GM21619 (cell line): ENCODE measurements around the gene CFC1.
"Not testable (repeated sequence)": the region's sequence is repeated elsewhere in the genome, so short reads cannot be mapped to it uniquely, and the experiment has no call there.

ENCODE experiments used
- ATAC-seq: cut with Tn5 transposase; IDR thresholded peaks from one replicate; pipeline ENCODE4 v1.9.1; 2021; ENCODE audit not compliant: unreplicated experiment

The CFC1 gene

GRCh38 chr2:130584726-130585125 lies 14.6 kb downstream of the CFC1 start:
- ATAC-seq, result not testable (repeated sequence)

GRCh38 chr2:130583582-130583981 lies 15.8 kb downstream of the CFC1 start:
- not testable (repeated sequence) for ATAC-seq

GRCh38 chr2:130582970-130583369 lies 16.4 kb downstream of the CFC1 start:
- ATAC-seq, result not testable (repeated sequence)

- ATAC-seq, result not testable (repeated sequence)
Observed at GRCh38 chr2:130581491-130581890, 17.9 kb downstream of the CFC1 start.

GRCh38 chr2:130579121-130579520 lies 20.3 kb downstream of the CFC1 start:
- not testable (repeated sequence) for ATAC-seq

DNA sequence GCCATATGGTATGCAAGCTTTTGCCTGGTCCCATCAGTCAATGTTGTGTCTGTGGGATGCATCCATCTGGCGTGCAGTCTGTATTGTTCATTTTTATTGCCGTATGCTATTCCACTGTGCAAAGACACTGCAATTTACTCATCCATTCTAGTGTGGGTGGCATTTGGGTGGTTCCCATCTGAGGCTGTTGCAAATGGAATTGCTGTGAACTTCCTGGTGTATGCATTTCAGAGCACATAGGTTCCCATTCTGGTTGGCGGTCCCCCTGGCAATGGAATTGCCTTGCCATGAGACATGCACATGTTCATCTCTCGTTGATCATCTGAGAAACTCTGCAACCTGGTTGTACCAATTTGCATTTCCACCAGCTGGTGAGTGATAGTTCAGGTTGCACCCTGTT lies 21.8 kb downstream of the CFC1 start:
- ATAC-seq, result not testable (repeated sequence)

DNA sequence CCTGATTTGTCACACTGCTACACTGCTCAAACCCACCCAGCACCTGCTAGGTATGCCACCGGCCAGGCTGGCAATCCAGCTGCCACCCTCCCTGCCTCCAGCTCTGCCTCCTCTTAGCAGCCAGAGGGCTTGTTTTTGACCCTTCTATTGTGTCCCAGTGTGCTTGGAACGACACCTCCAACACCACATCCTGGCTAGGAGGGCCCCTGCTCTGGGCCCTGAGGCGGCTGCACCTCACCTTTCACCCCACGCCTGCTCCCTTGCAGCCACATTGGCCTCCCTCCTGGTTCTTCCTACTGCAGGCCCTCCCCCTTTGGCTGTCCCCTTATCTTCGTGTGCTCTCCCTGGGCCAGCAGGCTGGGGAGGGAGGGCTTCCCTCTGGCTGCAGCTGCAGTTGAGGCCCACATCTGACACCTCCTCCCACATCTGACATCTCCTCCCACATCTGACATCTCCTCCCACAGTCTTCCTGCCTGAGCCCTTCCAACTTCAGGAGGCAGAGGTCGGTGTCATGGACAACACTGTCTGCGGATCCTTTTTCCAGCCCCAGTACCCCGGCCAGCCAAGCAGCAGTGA lies 23.1 kb downstream of the CFC1 start:
- not testable (repeated sequence) for ATAC-seq

- ATAC-seq, result not testable (repeated sequence)
Observed at GRCh38 chr2:130574230-130574629, 25.1 kb downstream of the CFC1 start.

DNA sequence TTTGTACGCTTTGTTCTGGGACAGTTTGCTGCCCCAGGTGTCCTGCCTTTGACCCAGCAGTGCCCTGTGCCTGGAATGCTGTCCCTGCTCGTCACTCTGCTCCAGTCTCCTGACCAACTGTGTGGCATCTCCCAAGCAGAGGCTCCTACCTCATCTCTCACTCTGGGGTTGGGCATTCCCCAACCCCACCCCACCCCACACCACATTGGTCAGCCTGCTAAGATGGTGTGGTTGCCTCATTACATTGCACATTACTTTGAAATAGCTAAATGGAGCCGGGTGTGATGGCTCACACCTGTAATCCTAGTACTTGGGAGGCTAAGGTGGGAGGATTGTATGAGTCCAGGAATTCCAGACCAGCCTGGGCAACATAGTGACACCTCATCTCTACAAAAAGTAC lies 27.4 kb downstream of the CFC1 start:
- not testable (repeated sequence) for ATAC-seq

GRCh38 chr2:130566165-130566564 lies 33.2 kb downstream of the CFC1 start:
- ATAC-seq, result not testable (repeated sequence)

GRCh38 chr2:130556441-130556840 lies 42.9 kb downstream of the CFC1 start:
- ATAC-seq, result not testable (repeated sequence)

GRCh38 chr2:130554178-130554577 lies 45.2 kb downstream of the CFC1 start:
- ATAC-seq, result not testable (repeated sequence)

DNA sequence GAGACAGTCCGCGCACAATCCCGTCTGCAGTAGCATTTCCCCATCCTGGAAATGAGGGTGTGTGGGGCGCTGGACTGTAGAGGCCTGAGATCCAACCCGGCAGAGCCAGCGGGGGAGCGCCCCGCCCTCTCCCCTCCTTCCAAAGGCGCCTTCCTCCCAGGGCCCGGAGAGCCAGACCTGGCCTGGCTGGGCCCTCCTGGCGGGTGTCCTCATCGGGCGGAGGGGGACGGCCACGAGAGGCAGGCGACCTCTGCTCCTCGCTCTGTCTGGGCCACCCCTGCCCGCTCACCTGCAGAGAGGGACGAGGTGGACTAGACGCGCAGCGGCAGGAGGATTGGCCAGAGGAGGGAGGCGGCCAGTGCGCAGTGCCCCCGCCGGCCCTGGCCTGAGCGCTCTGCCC lies 49.9 kb downstream of the CFC1 start:
- not testable (repeated sequence) for ATAC-seq

DNA sequence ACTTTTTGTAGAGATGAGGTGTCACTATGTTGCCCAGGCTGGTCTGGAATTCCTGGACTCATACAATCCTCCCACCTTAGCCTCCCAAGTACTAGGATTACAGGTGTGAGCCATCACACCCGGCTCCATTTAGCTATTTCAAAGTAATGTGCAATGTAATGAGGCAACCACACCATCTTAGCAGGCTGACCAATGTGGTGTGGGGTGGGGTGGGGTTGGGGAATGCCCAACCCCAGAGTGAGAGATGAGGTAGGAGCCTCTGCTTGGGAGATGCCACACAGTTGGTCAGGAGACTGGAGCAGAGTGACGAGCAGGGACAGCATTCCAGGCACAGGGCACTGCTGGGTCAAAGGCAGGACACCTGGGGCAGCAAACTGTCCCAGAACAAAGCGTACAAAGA lies 51.0 kb downstream of the CFC1 start:
- ATAC-seq, result not testable (repeated sequence)

- not testable (repeated sequence) for ATAC-seq
Observed at GRCh38 chr2:130544978-130545377, 54.4 kb downstream of the CFC1 start.

- not testable (repeated sequence) for ATAC-seq
Observed at GRCh38 chr2:130543785-130544528, 55.4 kb downstream of the CFC1 start.

DNA sequence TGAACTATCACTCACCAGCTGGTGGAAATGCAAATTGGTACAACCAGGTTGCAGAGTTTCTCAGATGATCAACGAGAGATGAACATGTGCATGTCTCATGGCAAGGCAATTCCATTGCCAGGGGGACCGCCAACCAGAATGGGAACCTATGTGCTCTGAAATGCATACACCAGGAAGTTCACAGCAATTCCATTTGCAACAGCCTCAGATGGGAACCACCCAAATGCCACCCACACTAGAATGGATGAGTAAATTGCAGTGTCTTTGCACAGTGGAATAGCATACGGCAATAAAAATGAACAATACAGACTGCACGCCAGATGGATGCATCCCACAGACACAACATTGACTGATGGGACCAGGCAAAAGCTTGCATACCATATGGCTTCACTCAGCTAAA lies 56.6 kb downstream of the CFC1 start:
- not testable (repeated sequence) for ATAC-seq
